Muscle of arm (tissue), 12 donors: ENCODE measurements around the gene PCBP3. TPM values are rescaled to one million over a fixed set of nuclear protein-coding genes. Genes with fewer than 3 reads are reported as not detected.
A peak's percentile ranks its signal among the peaks of the same experiment; 100 is the strongest.
"Not testable (repeated sequence)": the region's sequence is repeated elsewhere in the genome, so short reads cannot be mapped to it uniquely, and the experiment has no call there.

Source experiments
- DNase-seq: peaks from one replicate; pipeline ENCODE4 v3.0.0-alpha.2; 2013
- polyA plus RNA-seq, 12 donors: library from polyadenylated mRNA; unstranded; fragments of 120-200 nt; gene quantifications; one replicate each; pipeline ENCODE4 v1.2.1, GENCODE V29; 2013; ENCODE audit not compliant: insufficient read length in 12 of 12

The PCBP3 gene
- polyA plus RNA-seq, 12 donors: 0.88 to 4.2 (median 1.3) TPM; not detected in 2

- no peak for DNase-seq
Observed at GRCh38 chr21:45893740-45894449, 250.4 kb downstream of the PCBP3 start.

GRCh38 chr21:45894450-45894825, 250.9 kb downstream of the PCBP3 start:
- peak; percentile 81 for DNase-seq

GRCh38 chr21:45894906-45895777, 251.6 kb downstream of the PCBP3 start:
- no peak for DNase-seq

GRCh38 chr21:45895778-45896370, 252.3 kb downstream of the PCBP3 start:
- DNase-seq: no peak

GRCh38 chr21:45896431-45896830, 252.9 kb downstream of the PCBP3 start:
- DNase-seq: not testable (repeated sequence)

- DNase-seq: no peak
Observed at GRCh38 chr21:45897191-45898027, 253.9 kb downstream of the PCBP3 start.

- DNase-seq: no peak
Observed at GRCh38 chr21:45898028-45898350, 254.5 kb downstream of the PCBP3 start.

- no peak for DNase-seq
Observed at GRCh38 chr21:45898781-45899180, 255.3 kb downstream of the PCBP3 start.

- DNase-seq: no peak
Observed at GRCh38 chr21:45899317-45900033, 255.9 kb downstream of the PCBP3 start.

- no peak for DNase-seq
Observed at GRCh38 chr21:45900034-45900868, 256.7 kb downstream of the PCBP3 start.

GRCh38 chr21:45901061-45901690, 257.7 kb downstream of the PCBP3 start:
- DNase-seq: no peak

GRCh38 chr21:45902292-45902995, 258.9 kb downstream of the PCBP3 start:
- DNase-seq: no peak

GRCh38 chr21:45905196-45905595, 261.7 kb downstream of the PCBP3 start:
- no peak for DNase-seq

- DNase-seq: no peak
Observed at GRCh38 chr21:45906196-45906805, 262.8 kb downstream of the PCBP3 start.

GRCh38 chr21:45906859-45907258, 263.3 kb downstream of the PCBP3 start:
- no peak for DNase-seq

- DNase-seq: no peak
Observed at GRCh38 chr21:45908536-45909237, 265.2 kb downstream of the PCBP3 start.

GRCh38 chr21:45909238-45909988, 265.9 kb downstream of the PCBP3 start:
- DNase-seq: no peak
